ENCODE data around the gene TBCD.

The TBCD gene

DNA sequence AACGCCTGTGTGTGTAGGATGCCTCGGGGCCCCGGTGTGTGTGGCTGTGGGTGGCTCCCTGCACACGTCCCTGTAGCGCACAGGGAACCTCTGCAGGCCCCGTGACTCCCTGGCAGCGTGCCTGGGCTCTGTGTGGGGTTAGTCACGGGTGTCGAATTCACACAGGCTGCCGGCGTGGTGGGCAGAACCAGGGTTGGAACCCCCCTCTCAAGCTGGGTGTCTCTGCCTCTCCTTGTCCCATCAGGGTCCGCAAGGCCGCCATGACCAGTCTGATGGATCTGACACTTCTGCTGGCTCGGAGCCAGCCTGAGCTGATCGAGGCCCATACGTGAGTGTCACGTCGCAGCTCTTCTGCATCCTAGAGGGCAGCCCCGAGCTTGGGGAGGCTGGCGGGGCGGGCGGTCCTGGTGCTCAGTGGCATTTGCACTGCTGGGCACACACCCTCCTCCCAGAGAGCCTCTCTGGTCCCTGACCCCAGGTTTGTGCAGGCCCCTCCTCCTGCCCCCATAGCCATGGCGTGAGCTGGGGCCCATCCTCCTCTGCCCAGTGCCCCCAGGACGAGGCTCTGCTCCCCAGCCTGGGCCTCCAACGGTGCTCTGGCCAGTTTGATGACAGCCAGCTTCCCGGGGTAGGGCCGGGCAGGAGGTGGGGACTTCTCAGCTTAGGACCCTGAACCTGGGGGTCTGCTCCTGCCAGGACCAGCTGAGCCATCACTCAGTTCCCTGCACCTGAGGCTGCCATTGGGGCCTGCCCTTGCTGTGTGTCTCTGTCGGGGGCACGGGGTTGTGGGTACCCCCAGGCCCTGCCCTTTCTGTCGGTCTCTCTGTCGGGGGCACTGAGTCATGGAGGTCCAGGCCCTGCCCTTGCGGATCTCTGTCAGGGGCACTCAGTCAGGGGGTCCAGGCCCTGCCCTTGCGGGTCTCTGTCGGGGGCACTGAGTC lies 176.1 kb downstream of the TBCD start:
- DNase-seq = no peak

DNA sequence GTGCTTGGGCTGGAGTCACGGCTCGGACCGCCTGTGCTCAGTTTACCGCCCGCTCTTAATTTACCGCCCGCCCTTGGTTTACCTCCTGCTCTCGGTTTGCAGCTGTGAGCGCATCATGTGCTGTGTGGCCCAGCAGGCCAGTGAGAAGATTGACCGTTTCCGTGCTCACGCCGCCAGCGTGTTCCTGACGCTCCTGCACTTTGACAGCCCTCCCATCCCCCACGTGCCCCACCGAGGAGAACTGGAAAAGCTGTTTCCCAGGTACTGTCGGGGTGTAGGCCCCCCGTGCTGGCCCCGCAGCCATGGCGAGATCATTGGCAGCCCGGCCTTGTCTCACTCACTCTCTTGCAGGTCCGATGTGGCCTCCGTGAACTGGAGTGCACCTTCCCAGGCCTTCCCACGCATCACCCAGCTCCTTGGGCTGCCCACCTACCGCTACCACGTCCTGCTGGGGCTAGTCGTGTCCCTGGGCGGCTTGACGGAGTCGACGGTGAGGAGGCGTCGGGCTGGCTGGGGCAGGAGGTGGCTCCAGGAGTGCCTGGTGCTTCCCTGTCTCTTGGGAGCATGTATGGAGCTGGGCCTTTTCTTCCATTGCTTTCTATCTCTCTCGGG lies 177.3 kb downstream of the TBCD start:
- DNase-seq = peak; percentile 7

DNA sequence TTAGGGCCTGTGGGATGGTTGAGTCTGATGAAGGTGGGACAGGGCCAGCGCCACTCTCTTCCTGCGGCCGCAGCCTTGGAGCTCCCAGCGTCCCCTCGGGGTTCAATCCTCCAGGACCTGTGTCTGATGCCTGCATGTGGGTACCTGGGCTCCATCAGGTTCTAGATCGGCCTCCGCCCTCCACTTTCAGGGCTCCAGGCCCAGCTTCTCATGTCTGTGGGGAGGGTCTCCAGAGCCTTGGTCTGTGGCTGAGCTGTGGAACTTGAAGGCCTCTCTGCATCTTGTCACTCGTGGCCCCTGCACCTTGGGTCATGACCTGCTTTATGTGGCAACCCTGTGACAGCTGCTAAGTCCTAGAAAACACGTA lies 177.8 kb downstream of the TBCD start:
- no peak for DNase-seq

GRCh38 chr17:82930043-82930923 lies 178.4 kb downstream of the TBCD start:
- DNase-seq = peak; percentile 14

- peak; percentile 11 for DNase-seq
These were observed 179.2 kb downstream of the TBCD start for GRCh38 chr17:82930924-82931698.

- DNase-seq = peak; percentile 8
These were observed 180.0 kb downstream of the TBCD start for GRCh38 chr17:82931699-82932517.

GRCh38 chr17:82932518-82933310 lies 180.8 kb downstream of the TBCD start:
- DNase-seq = peak; percentile 9

DNA sequence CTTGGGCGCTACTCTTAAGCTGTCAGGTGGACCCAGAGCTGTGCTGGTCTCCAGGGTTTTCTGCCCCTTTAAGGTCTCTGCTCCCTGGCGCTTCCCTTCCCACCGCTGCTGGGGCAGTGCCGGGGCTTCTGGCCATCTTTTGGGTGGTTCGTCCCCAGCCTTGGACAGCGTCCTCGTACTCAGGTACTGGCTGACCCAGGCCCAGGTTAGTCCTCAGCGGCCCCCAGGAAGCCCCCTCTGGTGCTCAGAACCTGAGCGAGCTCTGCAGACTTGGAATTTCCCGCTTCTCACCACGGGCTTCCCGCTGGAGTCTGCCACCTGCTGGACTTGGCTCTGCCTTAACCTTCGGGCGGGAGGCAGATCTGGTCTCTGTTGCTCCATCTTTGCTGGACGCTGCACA lies 182.0 kb downstream of the TBCD start:
- peak; percentile 14 for DNase-seq

DNA sequence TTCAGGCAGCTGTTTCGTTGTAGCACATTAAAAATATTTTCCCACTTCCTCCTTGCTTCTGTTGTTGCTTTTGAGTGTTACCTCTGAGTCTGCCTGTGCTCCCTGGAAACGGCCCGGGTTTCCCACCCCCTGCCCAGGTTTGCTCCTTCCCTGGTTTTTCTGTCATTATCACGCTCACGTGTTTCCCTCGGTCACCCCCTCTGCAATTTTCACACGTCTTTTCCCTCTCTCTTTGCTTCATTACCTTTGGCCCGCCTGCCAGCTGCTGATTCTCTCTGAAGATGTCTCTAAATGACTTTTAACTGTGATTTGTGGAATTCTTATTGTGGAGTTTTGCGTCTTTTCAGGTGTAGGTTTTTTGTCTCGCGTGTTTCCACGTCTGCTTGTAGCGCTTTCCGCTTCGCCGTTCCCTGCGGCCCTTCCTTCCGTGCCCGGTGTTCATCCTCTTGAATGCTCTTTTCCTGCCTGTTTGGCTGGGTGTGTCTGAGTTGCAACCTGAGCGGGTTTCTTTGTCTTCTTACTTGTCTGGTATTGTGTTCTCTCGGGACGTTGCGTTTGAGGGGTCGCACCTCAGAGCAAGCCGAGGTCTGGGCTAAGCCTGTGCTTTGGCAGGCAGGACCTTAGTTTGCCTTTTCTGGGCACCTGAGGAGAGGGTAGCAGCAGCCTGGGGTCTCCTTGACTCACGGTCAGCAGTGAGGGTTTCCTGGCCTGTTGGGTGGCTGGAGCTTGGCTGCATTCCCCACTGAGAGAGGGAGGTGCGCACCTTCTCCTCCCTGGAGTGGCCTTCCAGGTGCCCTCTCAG lies 184.3 kb downstream of the TBCD start:
- DNase-seq = peak; percentile 5

DNA sequence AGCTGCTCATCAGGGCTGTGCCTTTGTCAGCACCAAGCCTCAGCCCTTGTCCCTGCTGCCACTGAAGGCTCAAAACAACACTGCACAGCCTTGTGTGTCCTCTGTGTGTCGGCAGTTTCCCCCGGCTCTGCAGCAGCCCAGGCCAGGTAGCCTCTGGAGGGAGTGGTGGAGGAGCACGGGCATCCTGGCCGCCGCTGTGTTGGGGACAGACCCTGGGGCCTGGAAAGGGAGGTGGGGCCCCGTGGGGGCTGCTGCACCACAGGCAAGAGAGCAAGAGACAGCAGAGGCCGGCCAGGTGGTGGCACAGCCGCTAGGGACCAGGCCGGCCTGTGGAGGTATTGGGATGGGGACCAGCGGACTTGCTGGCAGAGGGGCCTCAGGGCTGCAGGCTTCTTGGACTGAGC lies 184.9 kb downstream of the TBCD start:
- peak; percentile 6 for DNase-seq

GRCh38 chr17:82937411-82938371 lies 185.8 kb downstream of the TBCD start:
- DNase-seq = peak; percentile 11

DNA sequence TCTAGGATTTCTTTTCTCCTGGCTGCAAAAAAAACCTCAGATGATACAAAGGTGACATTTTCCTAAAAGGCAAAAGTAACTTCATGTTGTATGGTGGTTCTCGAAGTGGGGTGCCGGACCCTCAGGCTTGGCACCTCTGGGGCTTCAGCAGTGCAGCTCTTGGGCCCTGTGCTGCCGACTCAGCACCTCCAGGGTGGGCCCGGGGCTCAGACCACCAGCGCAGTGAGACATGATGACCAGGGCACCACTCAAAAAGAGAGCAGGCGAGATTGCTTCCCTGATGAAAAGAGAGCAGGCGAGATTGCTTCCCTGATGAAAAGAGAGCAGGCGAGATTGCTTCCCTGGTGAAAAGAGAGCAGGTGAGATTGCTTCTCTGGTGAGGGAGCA lies 186.6 kb downstream of the TBCD start:
- DNase-seq = peak; percentile 3

DNA sequence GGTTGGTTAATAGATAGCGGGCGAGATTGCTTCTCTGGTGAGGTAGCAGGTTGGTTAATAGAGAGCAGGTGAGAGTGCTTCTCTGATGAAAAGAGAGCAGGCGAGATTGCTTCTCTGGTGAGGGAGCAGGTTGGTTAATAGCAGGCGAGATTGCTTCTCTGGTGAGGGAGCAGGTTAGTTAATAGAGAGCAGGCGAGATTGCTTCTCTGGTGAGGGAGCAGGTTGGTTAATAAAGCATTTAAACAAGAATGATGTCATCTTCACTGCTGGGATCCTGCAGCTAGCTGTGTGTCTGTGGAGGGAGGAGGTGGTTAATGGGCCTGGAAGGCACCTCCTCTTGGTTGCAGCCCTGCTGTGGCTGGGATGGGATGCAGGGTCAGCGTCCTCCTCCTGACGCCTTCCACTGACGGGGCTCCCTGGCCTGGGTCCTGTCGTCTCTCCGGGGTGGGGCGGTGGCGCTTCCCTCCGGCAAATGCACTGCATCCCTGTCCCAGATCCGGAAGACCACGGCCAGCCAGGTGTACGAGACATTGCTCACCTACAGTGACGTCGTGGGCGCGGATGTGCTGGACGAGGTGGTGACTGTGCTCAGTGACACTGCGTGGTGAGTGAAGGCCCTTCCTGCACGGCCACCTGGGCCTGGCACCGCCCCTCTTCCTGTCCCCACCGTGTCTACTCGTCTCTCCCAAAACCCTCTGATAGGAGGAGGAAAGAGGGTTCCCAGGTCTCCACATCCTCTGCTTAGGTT lies 187.2 kb downstream of the TBCD start:
- peak; percentile 14 for DNase-seq

DNA sequence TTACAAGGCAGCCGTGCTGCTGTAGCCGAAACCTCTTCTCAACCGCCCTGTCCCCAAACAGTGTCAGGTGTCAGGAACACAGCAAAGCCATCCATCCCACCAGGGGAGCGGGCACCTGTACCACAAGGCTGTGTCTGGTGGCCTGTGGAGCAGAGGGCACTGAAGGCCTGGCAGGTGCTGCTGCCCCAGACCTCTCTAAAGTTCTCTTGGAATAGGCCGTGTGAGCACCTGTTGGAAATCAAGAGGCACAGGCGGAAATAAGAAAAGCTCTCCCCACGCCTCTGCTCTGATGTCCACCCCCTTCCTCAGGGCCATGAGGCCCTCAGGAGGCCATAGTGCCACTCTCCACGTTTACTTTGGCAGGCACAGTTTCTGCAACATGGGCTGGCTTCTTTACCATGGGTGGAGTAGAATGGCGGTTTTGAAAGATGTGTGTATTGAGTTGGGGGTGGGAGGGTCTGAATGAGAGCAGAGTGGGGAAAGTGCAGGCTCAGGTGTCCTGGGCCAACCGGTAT lies 187.8 kb downstream of the TBCD start:
- DNase-seq = peak; percentile 1

GRCh38 chr17:82940226-82941020 lies 188.6 kb downstream of the TBCD start:
- peak; percentile 12 for DNase-seq

Measured in activated CD8-positive, alpha-beta memory T cell treated with anti-CD3 and anti-CD28 coated beads, Interleukin-2, amount 50 U/mL, for 4 hours (primary cell).